Naive B cell (primary cell): ENCODE data around the gene PPP1R12B. TPM values are rescaled to one million over a fixed set of nuclear protein-coding genes. Genes with fewer than 3 reads are reported as not detected.
"Not testable (repeated sequence)": the region's sequence is repeated elsewhere in the genome, so short reads cannot be mapped to it uniquely, and the experiment has no call there.

ENCODE experiments used
- ATAC-seq, 2 donors: fragments of 150-1000 bp; cut with Tn5 transposase; 2 replicates each; pipeline ENCODE4 v1.10.0; 2021; ENCODE audit warnings: low read depth in 2 of 2, mild to moderate bottlenecking in 2 of 2, moderate library complexity in 2 of 2
- DNase-seq: peaks from one replicate; pipeline ENCODE4 v3.0.0; 2022
- H3K27ac Mint-ChIP-seq, 6 donors: one replicate each; pipeline ENCODE4 v1.8.0; 2020 to 2022; ENCODE audit warnings: mild to moderate bottlenecking in 6 of 6, mixed read lengths in 6 of 6, moderate library complexity in 5 of 6, inconsistent platforms in 2 of 6
- H3K27me3 Mint-ChIP-seq, 3 donors: one replicate each; pipeline ENCODE4 v1.8.0; 2021 to 2022; ENCODE audit warnings: mixed read lengths in 3 of 3, mild to moderate bottlenecking in 1 of 3
- H3K36me3 Mint-ChIP-seq, 2 donors: one replicate each; pipeline ENCODE4 v1.8.0; 2020 to 2022; ENCODE audit warnings: mixed read lengths in 2 of 2, inconsistent platforms in 1 of 2, mild to moderate bottlenecking in 1 of 2
- H3K4me1 Mint-ChIP-seq, 3 donors: one replicate each; pipeline ENCODE4 v1.8.0; 2020 to 2022; ENCODE audit warnings: mixed read lengths in 3 of 3, inconsistent platforms in 1 of 3, mild to moderate bottlenecking in 1 of 3, moderate library complexity in 1 of 3
- H3K4me3 Mint-ChIP-seq, 8 donors: one replicate each; pipeline ENCODE4 v1.8.0; 2020 to 2022; ENCODE audit warnings: mild to moderate bottlenecking in 8 of 8, mixed read lengths in 8 of 8, moderate library complexity in 8 of 8, inconsistent platforms in 2 of 8
- H3K9me3 Mint-ChIP-seq, 7 donors: one replicate each; pipeline ENCODE4 v1.8.0; 2020 to 2022; ENCODE audit warnings: mixed read lengths in 7 of 7, mild to moderate bottlenecking in 5 of 7, inconsistent platforms in 2 of 7, moderate library complexity in 1 of 7
- polyA plus RNA-seq, 6 donors: library from polyadenylated mRNA; unstranded; fragments of 300-500 nt; fragmentation: Illumina TruSeq; gene quantifications; one replicate each; pipeline ENCODE4 v1.2.3, GENCODE V29; 2021; ENCODE audit warnings: low read depth in 6 of 6

The PPP1R12B gene
- polyA plus RNA-seq, 6 donors from 2014 or later, result 2.3 to 13.5 (median 6.6) TPM; not detected in 1

DNA sequence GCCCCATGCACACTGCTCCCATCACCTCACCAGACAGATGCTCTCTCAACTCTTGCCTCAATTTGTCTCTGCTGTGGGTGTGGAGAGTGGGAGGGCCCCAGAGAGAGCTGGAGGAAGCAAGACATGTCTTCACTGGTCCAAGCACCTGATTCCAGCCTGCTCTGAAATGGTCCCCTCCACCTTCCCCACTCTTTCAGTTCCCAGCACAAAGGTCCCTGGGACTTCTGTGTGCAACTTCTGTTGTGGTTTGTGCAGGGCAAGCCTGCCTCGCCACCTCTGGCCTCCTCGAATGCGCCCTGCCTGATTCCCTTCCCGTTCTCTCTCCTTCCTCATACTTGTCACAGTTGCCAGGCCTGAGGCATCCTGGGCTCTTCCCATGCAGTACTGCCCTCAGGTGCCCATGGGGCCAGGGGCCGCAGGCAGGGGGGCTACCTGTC lies 242.5 kb downstream of the PPP1R12B start:
- ATAC-seq, result no peak
- Mint-ChIP-seq H3K36me3 (peaks cover 0 to 12% of the 10 kb centered on the region in 2 donors), H3K27ac (no peak overlapping the region)

GRCh38 chr1:202591515-202591914 lies 243.0 kb downstream of the PPP1R12B start:
- H3K27me3 Mint-ChIP-seq, result peaks cover 0 to 13% (median 5%) of the 10 kb centered on the region in 3 donors
- DNase-seq (no peak), ATAC-seq (no peak)
- no peak overlapping the region for H3K27ac Mint-ChIP-seq
- peaks cover 15 to 32% (median 32%) of the 10 kb centered on the region in 3 donors for H3K4me1 Mint-ChIP-seq
- H3K36me3 Mint-ChIP-seq, result peaks cover 0 to 12% of the 10 kb centered on the region in 2 donors
- H3K9me3 Mint-ChIP-seq, result no peaks in the 10 kb centered on the region
- no peak overlapping the region for H3K4me3 Mint-ChIP-seq

More for the DNA sequence above, 242.5 kb downstream of the PPP1R12B start:
- no peak for DNase-seq
- Mint-ChIP-seq H3K27me3 (peaks cover 0 to 13% (median 5%) of the 10 kb centered on the region in 3 donors), H3K4me3 (peak overlapping the region in 1 of 8 donors; percentile 75), H3K9me3 (no peaks in the 10 kb centered on the region), H3K4me1 (peaks cover 16 to 32% (median 32%) of the 10 kb centered on the region in 3 donors)

DNA sequence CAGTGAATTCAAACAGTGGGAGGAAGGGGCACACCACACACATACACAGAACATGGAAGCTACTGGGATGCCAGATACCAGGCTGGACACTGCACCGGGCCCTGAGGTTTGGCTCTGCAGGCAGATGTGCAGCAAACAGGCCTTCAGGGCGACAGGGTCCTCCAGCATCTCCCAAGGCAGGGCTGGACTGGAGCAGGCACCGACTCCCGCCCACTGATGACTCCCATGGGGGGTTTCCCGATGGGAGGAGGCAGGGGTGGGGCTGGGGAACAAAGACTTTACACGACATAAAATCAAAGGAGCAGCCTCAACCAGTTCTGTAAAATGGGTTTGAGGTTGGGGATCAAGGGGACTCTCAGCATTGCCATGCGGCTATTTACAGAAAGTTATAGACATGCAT lies 243.6 kb downstream of the PPP1R12B start:
- ATAC-seq, result no peak
- Mint-ChIP-seq H3K27me3 (peaks cover 0 to 13% (median 3%) of the 10 kb centered on the region in 3 donors), H3K9me3 (no peaks in the 10 kb centered on the region), H3K36me3 (peaks cover under 1 to 12% of the 10 kb centered on the region in 2 donors), H3K4me3 (no peak overlapping the region), H3K27ac (peak overlapping the region in 1 of 6 donors; percentile 10), H3K4me1 (peaks cover 14 to 32% (median 32%) of the 10 kb centered on the region in 3 donors)
- DNase-seq, result no peak

GRCh38 chr1:202593845-202594244 lies 245.3 kb downstream of the PPP1R12B start:
- H3K27me3 Mint-ChIP-seq, result peaks cover 0 to 13% (median 0%) of the 10 kb centered on the region in 3 donors
- ATAC-seq, result no peak
- H3K9me3 Mint-ChIP-seq, result peaks cover 0 to 3% (median 0%) of the 10 kb centered on the region in 7 donors
- H3K27ac Mint-ChIP-seq, result peak overlapping the region in 1 of 6 donors; percentile 8
- H3K4me1 Mint-ChIP-seq, result peaks cover 17 to 33% (median 26%) of the 10 kb centered on the region in 3 donors
- no peak overlapping the region for H3K4me3 Mint-ChIP-seq
- no peak for DNase-seq
- peaks cover 5 to 12% of the 10 kb centered on the region in 2 donors for H3K36me3 Mint-ChIP-seq

DNA sequence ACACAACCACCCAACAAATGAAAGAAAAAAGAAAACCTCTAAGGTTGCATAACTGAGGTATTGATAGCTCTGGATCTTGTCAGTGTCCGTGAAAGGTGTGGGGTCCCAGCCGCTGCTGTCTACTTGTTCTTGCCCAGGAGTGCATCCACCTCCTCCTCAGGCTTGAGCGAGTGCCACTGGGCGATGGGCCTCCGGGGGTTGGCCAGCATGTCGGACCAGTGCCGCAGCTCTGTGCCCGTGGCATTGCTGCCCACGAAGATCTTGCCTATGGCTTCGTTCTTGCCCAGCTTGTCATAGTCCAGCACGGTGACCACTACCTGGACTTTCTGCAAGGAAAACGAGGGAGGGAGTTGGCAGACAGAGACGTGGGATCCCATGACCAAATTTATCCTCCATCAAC lies 248.1 kb downstream of the PPP1R12B start:
- peak overlapping the region in 1 of 8 donors; percentile 40 for H3K4me3 Mint-ChIP-seq
- peaks cover 0 to 9% (median 0%) of the 10 kb centered on the region in 3 donors for H3K27me3 Mint-ChIP-seq
- no peak for ATAC-seq

DNA sequence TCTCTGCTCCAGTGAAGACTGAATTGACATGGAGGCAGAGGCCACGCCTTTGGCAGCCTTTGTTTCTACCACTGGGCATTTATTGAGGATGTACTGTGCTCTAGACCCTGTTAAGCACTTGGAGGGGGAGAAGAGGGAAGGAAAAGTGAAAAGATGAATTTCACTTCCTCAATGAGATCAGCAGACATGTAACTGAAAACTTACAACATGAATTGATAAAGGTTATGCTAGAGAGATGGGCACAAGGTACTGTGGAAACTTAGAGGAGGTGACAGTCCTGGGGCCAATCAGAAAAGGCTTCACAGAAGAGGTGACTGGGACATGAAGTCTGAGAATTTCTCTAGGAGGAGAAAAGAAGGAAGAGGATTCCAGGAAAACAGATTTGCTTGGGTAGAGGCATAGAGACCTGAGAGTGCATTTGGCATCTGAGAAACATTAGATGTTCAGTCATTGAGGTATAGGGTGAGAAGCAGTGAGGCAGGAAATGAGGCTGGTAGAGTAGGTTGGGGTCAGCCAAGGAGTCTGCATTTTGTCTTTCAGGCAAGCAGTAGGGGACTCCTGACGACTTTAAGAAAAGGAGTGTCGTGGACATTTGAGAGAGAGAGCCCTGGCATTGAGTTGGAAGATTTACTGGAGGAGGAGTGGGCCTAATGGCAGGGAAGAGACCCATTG lies 248.7 kb downstream of the PPP1R12B start:
- Mint-ChIP-seq H3K4me3 (peak overlapping the region in 1 of 8 donors; percentile 40), H3K4me1 (peaks cover 17 to 26% (median 22%) of the 10 kb centered on the region in 3 donors), H3K27me3 (peaks cover 0 to 9% (median 0%) of the 10 kb centered on the region in 3 donors), H3K9me3 (peaks cover 0 to 3% (median 0%) of the 10 kb centered on the region in 7 donors), H3K27ac (peak overlapping the region in 3 of 6 donors; percentile 33 to 85 (median 43)), H3K36me3 (peaks cover 5 to 12% of the 10 kb centered on the region in 2 donors)
- ATAC-seq (peak in 1 of 2 donors; percentile 44), DNase-seq (no peak)

More for the DNA sequence above, 248.1 kb downstream of the PPP1R12B start:
- H3K27ac Mint-ChIP-seq, result peak overlapping the region in 1 of 6 donors; percentile 34
- no peak for DNase-seq
- H3K9me3 Mint-ChIP-seq, result peaks cover 0 to 3% (median 0%) of the 10 kb centered on the region in 7 donors
- peaks cover 17 to 26% (median 22%) of the 10 kb centered on the region in 3 donors for H3K4me1 Mint-ChIP-seq
- H3K36me3 Mint-ChIP-seq, result peaks cover 5 to 12% of the 10 kb centered on the region in 2 donors

GRCh38 chr1:202599669-202600431 lies 251.4 kb downstream of the PPP1R12B start:
- peak in 1 of 2 donors; percentile 50 for ATAC-seq
- H3K36me3 Mint-ChIP-seq, result peaks cover 5 to 8% of the 10 kb centered on the region in 2 donors
- H3K27me3 Mint-ChIP-seq, result no peaks in the 10 kb centered on the region
- DNase-seq, result no peak
- peak overlapping the region in 1 of 6 donors; percentile 10 for H3K27ac Mint-ChIP-seq
- peaks cover 0 to 3% (median 0%) of the 10 kb centered on the region in 7 donors for H3K9me3 Mint-ChIP-seq
- H3K4me3 Mint-ChIP-seq, result no peak overlapping the region
- H3K4me1 Mint-ChIP-seq, result peaks cover 17 to 26% (median 19%) of the 10 kb centered on the region in 3 donors

DNA sequence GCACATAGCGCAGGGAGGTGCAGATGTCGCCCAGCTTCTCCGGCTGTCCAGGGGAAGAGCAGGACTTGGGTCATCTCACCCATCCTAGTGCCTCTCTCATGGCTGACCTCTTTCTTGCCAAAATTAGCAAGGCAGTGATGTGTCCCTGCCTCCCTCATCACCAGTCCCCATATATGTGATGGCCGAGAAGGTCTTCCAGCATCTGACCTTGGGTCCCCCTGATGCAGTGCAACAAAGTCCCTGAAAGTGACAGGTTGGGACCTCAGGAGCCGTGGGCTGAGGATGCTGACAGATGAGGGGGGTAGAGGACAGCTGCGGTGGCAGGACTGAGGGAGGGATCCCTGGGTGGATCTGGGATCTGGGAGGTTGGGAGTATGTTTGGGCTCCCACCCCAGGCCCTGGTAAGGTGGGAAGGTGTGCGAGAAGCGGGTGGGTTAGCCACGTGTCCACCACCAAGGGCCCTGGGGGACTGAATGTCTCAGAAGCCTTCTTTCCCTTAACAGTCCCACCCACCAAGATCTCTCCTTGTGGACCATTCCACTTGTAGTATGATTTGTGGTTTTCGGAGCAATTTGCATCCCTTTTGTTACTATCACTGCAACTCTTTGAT lies 252.0 kb downstream of the PPP1R12B start:
- Mint-ChIP-seq H3K9me3 (peaks cover 0 to 3% (median 0%) of the 10 kb centered on the region in 7 donors), H3K27me3 (no peaks in the 10 kb centered on the region), H3K4me3 (no peak overlapping the region), H3K27ac (no peak overlapping the region), H3K36me3 (peaks cover 5 to 11% of the 10 kb centered on the region in 2 donors), H3K4me1 (peaks cover 15 to 26% (median 16%) of the 10 kb centered on the region in 3 donors)
- no peak for DNase-seq
- ATAC-seq, result no peak

- no peak for ATAC-seq
- no peak overlapping the region for H3K4me3 Mint-ChIP-seq
- DNase-seq, result no peak
- no peaks in the 10 kb centered on the region for H3K4me1 Mint-ChIP-seq
- peaks cover 0 to 14% of the 10 kb centered on the region in 2 donors for H3K36me3 Mint-ChIP-seq
- no peak overlapping the region for H3K27ac Mint-ChIP-seq
- H3K27me3 Mint-ChIP-seq, result no peaks in the 10 kb centered on the region
- peaks cover 0 to 3% (median 0%) of the 10 kb centered on the region in 7 donors for H3K9me3 Mint-ChIP-seq
These were observed 254.9 kb downstream of the PPP1R12B start for GRCh38 chr1:202603435-202603834.

DNA sequence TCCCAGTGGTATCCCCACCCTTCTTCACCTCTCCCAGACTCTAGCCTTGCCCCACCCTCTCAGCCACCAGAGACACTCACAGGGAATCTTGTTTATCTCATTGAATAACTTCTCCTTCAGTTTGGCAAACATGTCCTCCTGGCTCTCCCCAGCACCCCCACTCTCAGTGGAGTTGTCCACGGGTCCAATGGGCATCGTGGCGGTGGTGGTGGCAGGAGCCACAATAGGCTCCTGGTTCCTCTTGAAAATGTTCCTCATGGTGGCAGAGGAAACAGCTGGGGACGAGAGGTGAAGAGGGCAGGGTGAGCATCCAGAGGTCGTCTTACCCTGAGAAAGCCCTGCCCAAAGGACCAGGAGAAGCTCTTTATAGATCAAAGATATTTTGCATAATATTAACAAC lies 257.0 kb downstream of the PPP1R12B start:
- DNase-seq, result no peak

GRCh38 chr1:202612036-202612435 lies 263.5 kb downstream of the PPP1R12B start:
- DNase-seq, H3K36me3 Mint-ChIP-seq, H3K4me3 Mint-ChIP-seq, ATAC-seq, H3K27me3 Mint-ChIP-seq, H3K9me3 Mint-ChIP-seq: not testable (repeated sequence)
- peak overlapping the region in 1 of 6 donors; percentile 30 for H3K27ac Mint-ChIP-seq
- peaks cover 28 to 38% (median 35%) of the 10 kb centered on the region in 3 donors for H3K4me1 Mint-ChIP-seq

More for the DNA sequence above, 257.0 kb downstream of the PPP1R12B start:
- Mint-ChIP-seq H3K4me1 (no peaks in the 10 kb centered on the region), H3K9me3 (peaks cover 0 to 6% (median 0%) of the 10 kb centered on the region in 7 donors), H3K4me3 (peak overlapping the region in 1 of 8 donors; percentile 18), H3K27me3 (no peaks in the 10 kb centered on the region), H3K27ac (no peak overlapping the region), H3K36me3 (peaks cover 0 to 14% of the 10 kb centered on the region in 2 donors)
- no peak for ATAC-seq

- H3K4me1 Mint-ChIP-seq, result peaks cover 37 to 54% (median 44%) of the 10 kb centered on the region in 3 donors
- no peak for DNase-seq
- H3K9me3 Mint-ChIP-seq, result peaks cover 0 to 4% (median 0%) of the 10 kb centered on the region in 7 donors
- no peaks in the 10 kb centered on the region for H3K36me3 Mint-ChIP-seq
- H3K27ac Mint-ChIP-seq, result no peak overlapping the region
- H3K4me3 Mint-ChIP-seq, result peak overlapping the region in 1 of 8 donors; percentile 41
- ATAC-seq, result no peak
- peaks cover 0 to 2% (median 0%) of the 10 kb centered on the region in 3 donors for H3K27me3 Mint-ChIP-seq
These were observed 265.1 kb downstream of the PPP1R12B start for GRCh38 chr1:202613571-202613970.
